Stimulated activated CD8-positive, alpha-beta memory T cell treated with anti-CD3 and anti-CD28 coated beads, Interleukin-7, amount 100 ng/mL, for 24 hours (primary cell): Measurements from ENCODE around the gene TPBG.
"Not testable (repeated sequence)": the region's sequence is repeated elsewhere in the genome, so short reads cannot be mapped to it uniquely, and the experiment has no call there.

Experiments used
- DNase-seq: peaks from one replicate; pipeline ENCODE4 v3.0.0-alpha.2; 2020; ENCODE audit warnings: low read depth

The TPBG gene

GRCh38 chr6:82376636-82377035 is 13.0 kb downstream of the TPBG start:
- no peak for DNase-seq

- DNase-seq = no peak
Observed at GRCh38 chr6:82380566-82381185, 17.1 kb downstream of the TPBG start.

GRCh38 chr6:82381278-82381677 is 17.7 kb downstream of the TPBG start:
- no peak for DNase-seq

- DNase-seq = no peak
Observed at GRCh38 chr6:82385102-82385501, 21.5 kb downstream of the TPBG start.

GRCh38 chr6:82385546-82385945 is 21.9 kb downstream of the TPBG start:
- no peak for DNase-seq

- DNase-seq = no peak
Observed at GRCh38 chr6:82385961-82386360, 22.3 kb downstream of the TPBG start.

GRCh38 chr6:82394770-82395169 is 31.2 kb downstream of the TPBG start:
- DNase-seq = not testable (repeated sequence)

- no peak for DNase-seq
Observed at GRCh38 chr6:82396964-82397751, 33.5 kb downstream of the TPBG start.

- no peak for DNase-seq
Observed at GRCh38 chr6:82397962-82398692, 34.5 kb downstream of the TPBG start.

- no peak for DNase-seq
Observed at GRCh38 chr6:82408952-82409431, 45.4 kb downstream of the TPBG start.

- DNase-seq = no peak
Observed at GRCh38 chr6:82410151-82410648, 46.6 kb downstream of the TPBG start.

GRCh38 chr6:82413868-82414267 is 50.3 kb downstream of the TPBG start:
- no peak for DNase-seq

- no peak for DNase-seq
Observed at GRCh38 chr6:82415820-82416219, 52.2 kb downstream of the TPBG start.

- DNase-seq = no peak
Observed at GRCh38 chr6:82416346-82416745, 52.7 kb downstream of the TPBG start.
